GM21381 (cell line): ENCODE data around the gene LY9.
"Not testable (repeated sequence)": the region's sequence is repeated elsewhere in the genome, so short reads cannot be mapped to it uniquely, and the experiment has no call there.

Source experiments
- ATAC-seq: cut with Tn5 transposase; IDR thresholded peaks from one replicate; pipeline ENCODE4 v1.9.1; 2021; ENCODE audit warnings: mild to moderate bottlenecking, moderate library complexity; ENCODE audit not compliant: unreplicated experiment

Gene LY9

DNA sequence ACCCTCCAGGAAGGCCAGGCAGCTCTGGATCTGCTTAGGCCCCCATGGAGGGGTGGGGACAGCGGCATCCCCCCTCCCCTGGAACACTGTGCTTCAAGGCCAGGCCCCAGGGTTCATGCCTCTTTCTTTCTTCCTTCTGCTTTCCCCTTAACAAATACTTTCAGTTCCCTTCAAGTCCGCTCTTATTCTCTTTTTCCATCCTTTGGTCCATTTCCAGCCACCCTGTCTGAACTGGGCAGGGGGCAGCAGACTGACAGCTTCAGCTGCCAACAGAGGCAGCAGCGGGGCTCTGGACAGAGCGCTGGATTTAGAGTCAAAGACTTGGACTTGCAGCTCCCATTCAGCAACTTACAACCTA is 67.8 kb downstream of the LY9 start:
- ATAC-seq, result no peak

DNA sequence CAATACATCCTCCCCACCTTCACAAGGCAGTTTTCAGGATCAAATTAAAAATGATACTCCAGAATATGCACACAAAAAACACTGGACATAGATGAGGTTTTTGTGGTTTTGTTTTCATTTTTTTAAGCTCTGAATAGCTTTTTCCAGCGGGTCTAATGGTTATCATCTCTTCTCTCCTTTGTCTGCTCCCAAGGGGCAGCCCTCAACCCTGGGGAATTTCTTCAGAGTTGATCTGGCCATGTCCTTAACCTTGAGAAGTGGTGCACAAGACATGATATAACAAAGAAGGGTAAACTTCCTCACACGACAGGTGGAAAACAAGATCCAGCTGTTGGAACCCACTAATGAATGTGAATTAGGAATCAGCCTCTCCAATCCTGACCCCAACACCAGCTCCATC is 68.2 kb downstream of the LY9 start:
- ATAC-seq, result no peak

DNA sequence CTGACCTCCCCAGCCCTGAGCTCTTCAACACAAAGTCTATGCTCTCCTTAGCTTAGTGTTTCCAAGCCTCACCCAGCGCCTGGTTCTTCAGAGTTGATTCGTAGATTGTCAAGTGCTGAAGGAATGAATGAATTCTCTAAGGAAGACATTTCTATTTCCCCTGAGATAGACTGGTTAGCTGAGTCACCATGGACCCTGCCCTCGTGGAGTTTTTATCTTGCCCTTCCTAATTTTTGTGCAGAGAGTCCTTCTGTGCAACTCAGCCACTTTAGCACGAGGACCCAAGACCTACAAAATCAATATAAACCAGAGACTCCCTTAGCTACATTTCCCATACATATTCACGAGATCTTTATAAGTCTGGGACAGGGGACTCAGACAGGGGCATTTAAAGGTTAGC is 69.4 kb downstream of the LY9 start:
- no peak for ATAC-seq

DNA sequence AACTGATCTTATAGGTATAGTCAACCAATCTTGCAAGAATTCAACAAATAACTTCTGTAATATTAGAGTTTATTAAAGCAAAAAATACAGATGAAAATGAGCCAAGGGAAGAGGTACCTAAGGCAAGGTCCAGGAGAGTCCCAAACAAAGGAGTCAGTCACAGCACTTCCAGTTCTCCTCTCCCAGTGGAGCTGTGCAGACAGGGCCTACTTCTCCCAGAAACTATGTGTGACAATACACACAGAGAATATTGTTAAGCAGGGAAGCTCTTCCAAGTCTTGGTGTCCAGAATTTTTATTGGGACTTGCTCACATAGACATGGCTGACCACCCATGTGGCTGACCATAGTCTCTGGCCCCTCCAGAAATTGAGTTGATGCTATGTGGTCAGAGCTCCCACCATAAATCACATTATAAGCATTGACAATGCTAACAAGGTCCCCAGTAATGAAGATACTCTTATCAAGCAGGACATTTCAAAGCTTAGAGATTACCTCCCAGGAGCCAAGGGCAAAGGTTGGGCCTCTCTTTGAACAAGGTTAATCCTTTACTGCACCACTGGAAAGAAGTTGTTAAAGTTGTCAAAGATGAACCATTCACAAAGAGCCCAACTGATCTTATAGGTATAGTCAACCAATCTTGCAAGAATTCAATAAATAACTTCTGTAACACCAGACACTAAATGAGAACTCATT is 70.2 kb downstream of the LY9 start:
- no peak for ATAC-seq

DNA sequence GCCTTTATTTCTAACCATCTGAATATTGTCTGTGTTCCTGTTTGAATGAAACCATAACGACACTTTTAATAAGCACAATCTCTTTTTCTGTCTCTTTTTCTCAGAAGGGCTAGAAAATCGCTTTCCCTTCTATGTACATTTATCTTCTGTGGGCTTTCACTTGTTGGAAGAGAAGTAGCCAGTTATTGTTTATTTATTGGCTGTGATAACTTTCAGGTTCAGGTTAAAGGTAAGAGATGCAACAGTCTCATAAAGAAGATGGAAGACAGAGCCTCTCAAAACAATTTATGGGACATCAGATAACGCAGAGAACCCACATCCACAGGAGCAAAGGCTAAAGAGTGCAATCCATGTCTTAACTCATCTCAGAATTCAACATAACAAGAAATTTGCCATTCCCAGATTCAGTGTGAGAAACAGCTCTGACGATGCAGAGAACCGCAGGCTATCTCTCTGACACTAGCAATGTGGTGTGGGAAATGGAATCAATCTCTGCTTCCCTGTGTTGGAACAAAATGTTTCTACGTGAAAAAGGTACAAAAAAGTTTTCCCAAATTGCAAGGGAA is 70.8 kb downstream of the LY9 start:
- ATAC-seq, result no peak

DNA sequence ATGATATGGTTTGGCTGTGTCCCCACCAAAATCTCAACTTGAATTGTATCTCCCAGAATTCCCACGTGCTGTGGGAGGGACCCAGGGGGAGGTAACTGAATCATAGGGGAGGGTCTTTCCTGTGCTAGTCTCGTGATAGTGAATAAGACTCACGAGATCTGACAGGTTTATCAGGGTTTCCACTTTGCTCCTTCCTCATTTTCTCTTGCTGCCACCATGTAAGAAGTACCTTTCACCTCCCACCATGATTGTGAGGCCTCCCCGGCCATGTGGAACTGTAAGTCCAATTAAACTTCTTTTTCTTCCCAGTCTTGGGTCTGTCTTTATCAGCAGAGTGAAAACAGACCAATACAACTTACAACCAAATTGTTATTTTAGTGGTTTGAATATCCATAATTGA is 71.7 kb downstream of the LY9 start:
- ATAC-seq, result not testable (repeated sequence)

DNA sequence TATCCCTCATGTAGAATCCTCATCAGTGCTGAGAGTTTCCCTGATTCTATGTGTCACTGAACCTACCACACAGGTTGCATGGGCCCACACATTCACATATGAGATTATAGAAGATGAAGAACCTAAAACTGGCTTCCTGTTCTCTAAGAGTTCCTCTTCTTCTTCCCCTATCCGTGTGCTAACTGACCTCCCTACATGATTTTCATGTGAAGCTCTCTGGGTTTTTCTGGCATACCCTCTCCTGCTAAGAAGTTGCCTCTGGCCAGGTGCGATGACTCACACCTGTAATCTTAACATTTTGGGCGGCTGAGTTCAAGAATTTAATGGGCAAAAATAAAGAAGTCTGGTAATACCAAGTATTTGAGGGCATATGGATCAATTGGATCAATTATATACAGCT is 72.2 kb downstream of the LY9 start:
- ATAC-seq, result no peak

DNA sequence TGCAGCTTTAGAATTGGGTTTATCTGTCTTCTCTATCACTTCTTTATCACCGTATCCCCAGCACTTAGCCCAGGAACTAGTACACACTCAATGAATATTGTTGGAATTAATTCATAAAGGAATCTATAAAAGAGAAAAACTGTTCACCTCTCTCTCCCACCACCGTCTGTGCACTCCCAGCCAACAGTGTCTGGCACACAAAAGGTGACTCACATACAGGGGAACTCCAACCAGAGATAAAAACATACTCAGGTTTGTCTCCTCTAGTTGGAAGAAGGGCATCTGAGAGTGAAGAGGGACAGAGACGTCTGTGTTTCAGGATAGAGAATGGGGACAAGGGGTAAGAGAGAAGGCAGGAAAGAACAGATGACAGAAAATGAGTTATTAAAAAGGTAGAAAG is 79.0 kb downstream of the LY9 start:
- no peak for ATAC-seq

DNA sequence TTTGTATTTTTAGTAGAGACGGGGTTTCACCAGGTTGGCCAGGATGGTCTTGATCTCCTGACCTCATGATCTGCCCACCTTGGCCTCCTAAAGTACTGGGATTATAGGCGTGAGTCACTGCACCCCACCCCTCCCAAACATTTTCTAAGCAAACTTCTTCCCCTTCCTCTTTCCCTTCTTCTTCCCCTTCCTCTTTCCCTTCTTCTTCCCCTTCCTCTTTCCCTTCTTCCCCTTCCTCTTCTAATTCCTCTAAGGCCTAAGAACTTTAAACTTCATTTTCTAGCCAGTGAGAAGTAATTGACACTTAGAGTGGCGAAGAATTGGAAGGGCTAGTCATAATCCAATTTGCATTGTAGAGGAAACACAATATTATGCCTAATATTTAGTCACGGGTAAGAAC is 79.6 kb downstream of the LY9 start:
- not testable (repeated sequence) for ATAC-seq

DNA sequence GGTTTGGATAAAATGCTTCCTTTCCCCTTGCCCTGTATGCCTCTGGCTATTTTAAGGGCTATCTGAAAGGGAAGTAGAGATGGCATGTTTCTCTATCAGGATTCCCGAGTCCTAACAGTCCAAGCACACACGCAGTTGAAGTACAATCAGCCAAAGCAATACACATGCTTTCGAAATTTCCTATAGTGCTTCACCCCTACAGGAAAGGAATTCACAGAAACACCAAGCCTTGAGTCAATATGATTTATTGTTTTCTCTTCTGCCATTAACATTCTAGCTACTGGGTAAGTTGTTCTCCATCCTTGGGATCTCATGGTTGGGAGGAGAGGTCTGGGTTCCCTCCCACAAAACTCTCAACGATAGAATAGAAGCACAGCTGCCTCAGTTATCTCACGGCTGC is 80.3 kb downstream of the LY9 start:
- no peak for ATAC-seq

DNA sequence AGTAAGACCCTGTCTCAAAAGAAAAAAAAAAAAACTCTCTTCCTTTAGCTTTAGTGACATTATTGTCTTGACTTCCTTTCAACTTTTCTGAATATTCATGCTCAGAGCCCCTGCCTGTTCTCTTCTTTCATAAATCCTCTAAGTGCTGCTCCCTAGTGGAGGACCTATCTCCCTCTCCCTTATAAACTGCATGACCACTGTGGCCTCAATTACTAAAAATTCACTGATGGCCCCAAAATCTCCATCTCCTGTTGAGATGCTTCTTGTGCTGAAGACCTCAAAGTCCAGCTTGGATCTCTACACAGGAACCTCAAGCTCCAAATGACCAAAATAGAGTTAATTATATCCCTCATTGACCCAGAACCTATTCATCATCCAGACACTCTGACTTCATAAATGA is 81.2 kb downstream of the LY9 start:
- no peak for ATAC-seq
